Prostate gland (tissue), 2 donors: Measurements from ENCODE around the gene CARD14.

Experiments used
- POLR2A ChIP-seq: fragments of 450-650 bp; IDR thresholded peaks from one replicate; pipeline ENCODE4 v1.6.1; 2016; ENCODE audit warnings: antibody characterized with exemption, mild to moderate bottlenecking
- POLR2AphosphoS5 ChIP-seq: sonication (generic); formaldehyde crosslinking; IDR thresholded peaks from one replicate; pipeline ENCODE4 v1.6.1; 2017; ENCODE audit warnings: antibody characterized with exemption
- TF ChIP-seq, protein P1 (sequence below), 4 experiments: fragments of 200-600 bp in 2 of 4; fragments of 450-650 bp in 2 of 4; sonication (generic) in 2 of 4; IDR thresholded peaks; 1 replicate in 3 of 4; 2 replicates in 1 of 4; pipeline ENCODE4 v1.5.1; 2016 to 2019; ENCODE audit warnings: antibody characterized with exemption in 4 of 4, mild to moderate bottlenecking in 2 of 4, moderate library complexity in 2 of 4

DNA sequence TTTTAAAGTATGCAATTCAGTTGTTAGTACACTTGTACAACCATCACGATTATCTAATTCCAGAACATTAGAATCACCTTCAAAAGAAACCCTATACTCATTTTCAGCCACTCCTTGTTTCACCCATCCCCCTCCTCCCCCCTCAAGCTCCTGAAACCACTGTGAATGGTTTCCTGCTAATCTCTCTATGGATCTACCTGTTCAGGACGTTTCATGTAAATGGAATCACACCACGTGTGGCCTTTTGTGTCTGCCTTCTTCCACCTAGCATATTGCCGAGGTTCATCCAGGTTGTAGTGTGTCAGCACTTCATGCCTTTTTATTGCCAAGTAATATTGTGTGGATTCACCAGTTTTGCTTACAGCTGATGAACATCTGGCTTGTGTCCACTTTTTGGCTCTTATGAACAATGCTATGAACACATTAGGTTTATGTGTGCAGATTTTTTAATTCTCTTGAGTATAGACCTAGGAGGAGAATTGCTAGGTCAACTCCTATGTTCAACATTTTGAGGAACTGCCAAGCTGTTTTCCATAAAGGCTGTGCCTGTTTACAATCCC is 40.7 kb upstream of the CARD14 start:
- TF ChIP-seq POLR2A (no peak), POLR2AphosphoS5 (no peak)
- TF ChIP-seq, protein P1, sequence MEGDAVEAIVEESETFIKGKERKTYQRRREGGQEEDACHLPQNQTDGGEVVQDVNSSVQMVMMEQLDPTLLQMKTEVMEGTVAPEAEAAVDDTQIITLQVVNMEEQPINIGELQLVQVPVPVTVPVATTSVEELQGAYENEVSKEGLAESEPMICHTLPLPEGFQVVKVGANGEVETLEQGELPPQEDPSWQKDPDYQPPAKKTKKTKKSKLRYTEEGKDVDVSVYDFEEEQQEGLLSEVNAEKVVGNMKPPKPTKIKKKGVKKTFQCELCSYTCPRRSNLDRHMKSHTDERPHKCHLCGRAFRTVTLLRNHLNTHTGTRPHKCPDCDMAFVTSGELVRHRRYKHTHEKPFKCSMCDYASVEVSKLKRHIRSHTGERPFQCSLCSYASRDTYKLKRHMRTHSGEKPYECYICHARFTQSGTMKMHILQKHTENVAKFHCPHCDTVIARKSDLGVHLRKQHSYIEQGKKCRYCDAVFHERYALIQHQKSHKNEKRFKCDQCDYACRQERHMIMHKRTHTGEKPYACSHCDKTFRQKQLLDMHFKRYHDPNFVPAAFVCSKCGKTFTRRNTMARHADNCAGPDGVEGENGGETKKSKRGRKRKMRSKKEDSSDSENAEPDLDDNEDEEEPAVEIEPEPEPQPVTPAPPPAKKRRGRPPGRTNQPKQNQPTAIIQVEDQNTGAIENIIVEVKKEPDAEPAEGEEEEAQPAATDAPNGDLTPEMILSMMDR (IDR thresholded peaks at IDR 0.05) = no peak
